HepG2 (cell line): ENCODE measurements around the gene SPAAR. TPM values are rescaled to one million over a fixed set of nuclear protein-coding genes. Genes with fewer than 3 reads are reported as not detected.

ENCODE experiments used
- ATAC-seq: fragments of 200-7000 bp; cut with Tn5 transposase; 3 replicates; pipeline ENCODE4 v1.9.1; 2020; ENCODE audit warnings: mild to moderate bottlenecking, moderate library complexity
- BruUV-seq: library from RNA; stranded (reverse); fragments of 400-500 nt; replicated peaks from 2 replicates; lab custom pipeline; 2021; lab: Mats Ljungman, UMichigan
- CTCF ChIA-PET: fragments of 300-600 bp; formaldehyde crosslinking; extraction: SDS; loops from one replicate; lab custom pipeline; 2021; ENCODE audit warnings: low total read pairs, inconsistent platforms, low intra/inter-chr PET ratio; lab: Yijun Ruan, JAX
- POLR2A ChIA-PET: fragments of 350-600 bp; sonication (Branson Sonifier 250); formaldehyde crosslinking; loops from one replicate; lab custom pipeline; 2020; ENCODE audit warnings: antibody characterized with exemption, inconsistent platforms; lab: Yijun Ruan, JAX
- DNase-seq: peaks from one replicate; pipeline ENCODE4 v3.0.0-alpha.2; 2015; ENCODE audit warnings: low spot score
- FAIRE-seq: peaks from 3 replicates; lab custom pipeline; 2011; peaks lifted over from hg19 to GRCh38; lab: Jason Lieb, UNC
- H2AFZ ChIP-seq: one replicate; pipeline ENCODE4 v1.6.1; 2011; ENCODE audit warnings: low read length, inconsistent platforms
- H3K27ac ChIP-seq: fragments of 300-600 bp; 3 replicates; pipeline ENCODE4 v1.8.0; 2011; ENCODE audit warnings: mixed run types, mild to moderate bottlenecking, mixed read lengths, low read length, inconsistent platforms; ENCODE audit not compliant: insufficient read depth; ENCODE audit errors: extremely low read length
- H3K27me3 ChIP-seq, 2 experiments: fragments of 200-600 bp in 1 of 2; 2 replicates in 1 of 2; 3 replicates in 1 of 2; pipeline versions ENCODE4 v1.6.0 to v1.8.0; 2011; ENCODE audit warnings: low read length in 2 of 2, mild to moderate bottlenecking in 2 of 2, moderate library complexity in 2 of 2, inconsistent platforms in 1 of 2; ENCODE audit not compliant: insufficient read depth in 2 of 2, control insufficient read depth in 1 of 2
- H3K36me3 ChIP-seq, 2 experiments: fragments of 200-600 bp in 1 of 2; replicated peaks in 1 of 2; 2 replicates in 1 of 2; 3 replicates in 1 of 2; pipeline versions ENCODE4 v1.5.1 to v1.8.0; 2011; ENCODE audit warnings: low read length in 2 of 2, inconsistent platforms in 1 of 2; ENCODE audit not compliant: insufficient read depth in 2 of 2, control insufficient read depth in 1 of 2
- H3K4me1 ChIP-seq: 2 replicates; pipeline ENCODE4 v1.5.1; 2012; ENCODE audit warnings: low read length, inconsistent platforms; ENCODE audit not compliant: insufficient read depth
- H3K4me2 ChIP-seq: 2 replicates; pipeline ENCODE4 v1.6.0; 2011; ENCODE audit warnings: low read depth, low read length, inconsistent platforms
- H3K4me3 ChIP-seq, 3 experiments: fragments of 200-600 bp in 1 of 3; sonication (generic), shearing (Covaris generic) in 1 of 3; replicated peaks in 1 of 3; 2 replicates each; pipeline ENCODE4 v1.5.1; 2011 to 2016; ENCODE audit warnings: low read length in 3 of 3, inconsistent platforms in 2 of 3, low read depth in 2 of 3, mild to moderate bottlenecking in 2 of 3, control low read depth in 1 of 3, mixed read lengths in 1 of 3; ENCODE audit not compliant: insufficient read depth in 1 of 3
- H3K79me2 ChIP-seq: one replicate; pipeline ENCODE4 v1.6.1; 2011; ENCODE audit warnings: low read length, inconsistent platforms; ENCODE audit not compliant: insufficient read depth
- H3K9ac ChIP-seq: 2 replicates; pipeline ENCODE4 v1.6.0; 2011; ENCODE audit warnings: mild to moderate bottlenecking, low read depth, low read length, inconsistent platforms; ENCODE audit not compliant: insufficient read depth
- H3K9me3 ChIP-seq: 2 replicates; pipeline ENCODE4 v1.5.1; 2012; ENCODE audit warnings: mild to moderate bottlenecking, low read length
- H4K20me1 ChIP-seq: 2 replicates; pipeline ENCODE4 v1.6.0; 2011; ENCODE audit warnings: inconsistent platforms, mild to moderate bottlenecking, low read length, moderate library complexity; ENCODE audit not compliant: insufficient read depth
- ATAD3A ChIP-seq: sonication (generic); formaldehyde crosslinking; IDR thresholded peaks from 2 replicates; pipeline ENCODE4 v1.4.0; 2020; ENCODE audit warnings: missing genetic modification reagents
- EED ChIP-seq: sonication (generic); formaldehyde crosslinking; IDR thresholded peaks from 2 replicates; pipeline ENCODE4 v1.5.0; 2020; ENCODE audit warnings: mild to moderate bottlenecking, missing genetic modification reagents
- GRHL1 ChIP-seq: sonication (generic); formaldehyde crosslinking; conservative IDR thresholded peaks from 2 replicates; pipeline ENCODE4 v1.8.0; 2022; ENCODE audit warnings: missing genetic modification reagents
- HOXA3 ChIP-seq: sonication (generic); formaldehyde crosslinking; IDR thresholded peaks from 2 replicates; pipeline ENCODE4 v1.5.0; 2020; ENCODE audit warnings: missing genetic modification reagents
- MLXIP ChIP-seq: sonication (generic); formaldehyde crosslinking; IDR thresholded peaks from 2 replicates; pipeline ENCODE4 v1.9.0; 2021; ENCODE audit warnings: missing genetic modification reagents, borderline replicate concordance
- NCOR1 ChIP-seq: fragments of 200-600 bp; sonication (generic); IDR thresholded peaks from 2 replicates; pipeline ENCODE4 v1.7.0; 2017; ENCODE audit warnings: antibody characterized with exemption, low read length, borderline replicate concordance
- SKI ChIP-seq: fragments of 450-650 bp; IDR thresholded peaks from one replicate; pipeline ENCODE4 v1.6.1; 2018; ENCODE audit warnings: mild to moderate bottlenecking; ENCODE audit not compliant: partially characterized antibody
- ZBED4 ChIP-seq: sonication (generic); formaldehyde crosslinking; IDR thresholded peaks from 2 replicates; pipeline ENCODE4 v1.4.0; 2020; ENCODE audit warnings: missing genetic modification reagents, borderline replicate concordance
- ZKSCAN5 ChIP-seq: sonication (generic); formaldehyde crosslinking; IDR thresholded peaks from 2 replicates; pipeline ENCODE4 v1.5.1; 2020; ENCODE audit warnings: mild to moderate bottlenecking, missing genetic modification reagents
- ZNF263 ChIP-seq: sonication (generic); formaldehyde crosslinking; IDR thresholded peaks from 2 replicates; pipeline ENCODE4 v1.4.0; 2020; ENCODE audit warnings: missing genetic modification reagents
- ZNF484 ChIP-seq: sonication (generic); formaldehyde crosslinking; IDR thresholded peaks from 2 replicates; pipeline ENCODE4 v1.5.1; 2020; ENCODE audit warnings: mild to moderate bottlenecking, low read depth, missing genetic modification reagents, borderline replicate concordance
- ZNF546 ChIP-seq: sonication (generic); formaldehyde crosslinking; conservative IDR thresholded peaks from 2 replicates; pipeline ENCODE4 v1.8.1; 2023; ENCODE audit warnings: mild to moderate bottlenecking, missing genetic modification reagents
- ZNF616 ChIP-seq: sonication (generic); formaldehyde crosslinking; IDR thresholded peaks from 2 replicates; pipeline ENCODE4 v1.5.0; 2020; ENCODE audit warnings: low read depth, mild to moderate bottlenecking, missing genetic modification reagents
- ZNF782 ChIP-seq: sonication (generic); formaldehyde crosslinking; IDR thresholded peaks from 2 replicates; pipeline ENCODE4 v1.4.0; 2020; ENCODE audit warnings: missing genetic modification reagents, mild to moderate bottlenecking, borderline replicate concordance
- ZNF883 ChIP-seq: sonication (generic); formaldehyde crosslinking; IDR thresholded peaks from 2 replicates; pipeline ENCODE4 v1.5.1; 2020; ENCODE audit warnings: mild to moderate bottlenecking, missing genetic modification reagents; ENCODE audit errors: not compliant biosample characterization
- WGBS: methylation state at CpG from one replicate; pipeline ENCODE4 v1.1.6; 2017; ENCODE audit warnings: low lambda C conversion rate; 5-methylcytosine and 5-hydroxymethylcytosine counted together
- in situ Hi-C: cut with HindIII; loops from 2 replicates; pipeline ENCODE4 v1.10.0; 2017; ENCODE audit warnings: low pct_unique_long_range_greater_than_20kb; ENCODE audit not compliant: extremely low pct_ligation_motif_present
- intact Hi-C: fragments of 100-400 bp; cut with micrococcal nuclease; formaldehyde crosslinking; loops from one replicate; pipeline ENCODE4 v1.10.0; 2022; ENCODE audit not compliant: unreplicated experiment
- polyA plus RNA-seq, 8 experiments: library from polyadenylated mRNA; depleted of rRNA in 3 of 8; stranded (reverse) in 7 of 8; unstranded in 1 of 8; fragments of >200 nt; fragmentation: Illumina TruSeq in 4 of 8; extraction: Trizol in 4 of 8; gene quantifications; 2 replicates each; pipeline versions ENCODE4 v1.2.1 to v1.2.3, GENCODE V29; 2011 to 2016; ENCODE audit warnings: low read depth in 4 of 8, missing spikeins in 1 of 8, mixed read lengths in 1 of 8; ENCODE audit not compliant: insufficient read depth in 1 of 8
- total RNA-seq, 5 experiments: library from RNA; depleted of rRNA; stranded (reverse); fragments of >200 nt; fragmentation: Illumina TruSeq; extraction: Trizol; gene quantifications; 2 replicates each; pipeline ENCODE4 v1.2.3, GENCODE V29; 2016; ENCODE audit warnings: low read depth in 1 of 5

Gene SPAAR
- total and polyA plus RNA-seq, 2 of the 13 experiments (the other 11 are each of a cell fraction or from before 2014, with no cell fraction given): 0.07 TPM; not detected in 1

DNA sequence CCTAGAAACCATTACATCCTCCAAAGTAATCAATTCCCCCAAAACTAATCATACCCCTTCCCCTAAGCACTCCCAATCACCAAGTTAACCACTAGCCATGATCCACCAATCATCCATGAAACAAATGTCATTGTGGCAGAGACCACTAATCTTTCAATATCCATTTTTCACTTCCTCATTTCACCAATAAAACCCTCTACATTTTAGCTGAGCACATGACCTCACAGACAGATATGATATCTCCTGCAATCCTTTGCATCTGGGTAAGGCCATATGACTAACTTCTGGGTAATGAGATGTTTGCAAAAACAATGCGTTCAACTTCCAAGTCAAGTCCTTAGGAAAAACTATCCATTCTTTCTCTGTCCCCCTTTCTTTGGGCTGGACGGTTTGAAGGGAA lies 27.9 kb downstream of the SPAAR start:
- in situ Hi-C loops: no loop called here
- Histone ChIP-seq H3K27me3 (peaks cover 0 to 6% of the 10 kb centered on the region in 2 experiments; a peak in 2 of 5 replicates), H3K36me3 (no peaks in the 10 kb centered on the region), H3K4me1 (peaks cover 9% of the 10 kb centered on the region), H4K20me1 (no peaks in the 10 kb centered on the region), H3K4me3 (no peak overlapping the region), H3K9ac (no peak overlapping the region), H2AFZ (no peak overlapping the region), H3K27ac (no peak overlapping the region), H3K4me2 (no peak overlapping the region), H3K79me2 (no peaks in the 10 kb centered on the region), H3K9me3 (no peaks in the 10 kb centered on the region)
- no peak for ATAC-seq
- ChIA-PET POLR2A (no interaction called here), CTCF (no interaction called here)
- intact Hi-C loops: no loop called here
- no peak for TF ChIP-seq HOXA3 (CRISPR knock-in tag)
- no peak for TF ChIP-seq ATAD3A (CRISPR knock-in tag)
- TF ChIP-seq ZNF546 (CRISPR knock-in tag): no peak
- TF ChIP-seq ZKSCAN5 (CRISPR knock-in tag): no peak
- no peak for TF ChIP-seq ZNF484
- no peak for TF ChIP-seq ZNF782 (CRISPR knock-in tag)
- TF ChIP-seq EED (CRISPR knock-in tag): no peak
- no peak for TF ChIP-seq ZBED4 (CRISPR knock-in tag)
- TF ChIP-seq ZNF883 (CRISPR knock-in tag): no peak
- TF ChIP-seq NCOR1: no peak
- TF ChIP-seq ZNF263 (CRISPR knock-in tag): no peak
- TF ChIP-seq GRHL1: no peak
- no peak for TF ChIP-seq SKI
- TF ChIP-seq ZNF616 (CRISPR knock-in tag): no peak
- TF ChIP-seq MLXIP (CRISPR knock-in tag): no peak
- 73% methylated on average over 2 of the region's 2 CpGs for WGBS
- no peak for FAIRE-seq
- no TSS peak for BruUV-seq
- DNase-seq: no peak
